ENCODE results near the gene MND1.

DNA sequence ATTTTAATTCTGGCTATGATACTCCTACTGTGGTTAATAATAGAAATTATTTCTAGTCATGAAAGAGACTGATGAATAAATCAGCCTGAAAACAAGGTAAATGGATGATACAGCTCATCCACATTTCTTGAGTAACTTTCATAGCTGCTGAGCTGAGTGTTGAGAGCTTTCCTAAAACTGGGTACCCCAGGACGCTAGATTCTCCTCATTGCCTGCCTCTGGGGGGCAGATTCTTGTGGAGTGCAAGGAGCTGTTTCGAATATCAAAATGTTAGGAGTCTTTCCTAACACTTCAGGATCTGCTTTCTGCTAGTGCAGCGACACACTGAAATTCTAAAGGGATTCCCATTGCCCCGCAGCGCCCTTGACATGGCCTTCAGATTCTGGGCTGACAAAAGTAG lies 2.1 kb downstream of the MND1 start:
- TF ChIP-seq, protein P1, sequence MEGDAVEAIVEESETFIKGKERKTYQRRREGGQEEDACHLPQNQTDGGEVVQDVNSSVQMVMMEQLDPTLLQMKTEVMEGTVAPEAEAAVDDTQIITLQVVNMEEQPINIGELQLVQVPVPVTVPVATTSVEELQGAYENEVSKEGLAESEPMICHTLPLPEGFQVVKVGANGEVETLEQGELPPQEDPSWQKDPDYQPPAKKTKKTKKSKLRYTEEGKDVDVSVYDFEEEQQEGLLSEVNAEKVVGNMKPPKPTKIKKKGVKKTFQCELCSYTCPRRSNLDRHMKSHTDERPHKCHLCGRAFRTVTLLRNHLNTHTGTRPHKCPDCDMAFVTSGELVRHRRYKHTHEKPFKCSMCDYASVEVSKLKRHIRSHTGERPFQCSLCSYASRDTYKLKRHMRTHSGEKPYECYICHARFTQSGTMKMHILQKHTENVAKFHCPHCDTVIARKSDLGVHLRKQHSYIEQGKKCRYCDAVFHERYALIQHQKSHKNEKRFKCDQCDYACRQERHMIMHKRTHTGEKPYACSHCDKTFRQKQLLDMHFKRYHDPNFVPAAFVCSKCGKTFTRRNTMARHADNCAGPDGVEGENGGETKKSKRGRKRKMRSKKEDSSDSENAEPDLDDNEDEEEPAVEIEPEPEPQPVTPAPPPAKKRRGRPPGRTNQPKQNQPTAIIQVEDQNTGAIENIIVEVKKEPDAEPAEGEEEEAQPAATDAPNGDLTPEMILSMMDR (IDR thresholded peaks at IDR 0.05; ENCODE audit: insufficient read depth, low read depth, low read length), result no peak
- no peak for TF ChIP-seq EZH2 (IDR thresholded peaks at IDR 0.05; ENCODE audit: insufficient read depth, low read length)

Data from astrocyte (in vitro differentiated cells and primary cell).